ENCODE results near the gene CD74.
"Not testable (repeated sequence)": the region's sequence is repeated elsewhere in the genome, so short reads cannot be mapped to it uniquely, and the experiment has no call there.

The CD74 gene

GRCh38 chr5:150412319-150413175, at the start of gene CD74:
Gene CD74, minus strand, starts transcription at chr5:150412910. Its CDS starts 161 bp downstream, at chr5:150412749.
- Mint-ChIP-seq H3K27me3 (no peaks in the 10 kb centered on the region), H3K9me3 (no peaks in the 10 kb centered on the region), H3K4me1 (ENCODE audit: low read depth) (peaks cover 39% of the 10 kb centered on the region), H3K4me3 (peak within 1 kb of the TSS; percentile 95), H3K36me3 (ENCODE audit: low read depth) (peaks cover 53% of the 10 kb centered on the region), H3K27ac (peak within 1 kb of the TSS; percentile 99)
- intact Hi-C loops (cut with micrococcal nuclease) = no loop called here

DNA sequence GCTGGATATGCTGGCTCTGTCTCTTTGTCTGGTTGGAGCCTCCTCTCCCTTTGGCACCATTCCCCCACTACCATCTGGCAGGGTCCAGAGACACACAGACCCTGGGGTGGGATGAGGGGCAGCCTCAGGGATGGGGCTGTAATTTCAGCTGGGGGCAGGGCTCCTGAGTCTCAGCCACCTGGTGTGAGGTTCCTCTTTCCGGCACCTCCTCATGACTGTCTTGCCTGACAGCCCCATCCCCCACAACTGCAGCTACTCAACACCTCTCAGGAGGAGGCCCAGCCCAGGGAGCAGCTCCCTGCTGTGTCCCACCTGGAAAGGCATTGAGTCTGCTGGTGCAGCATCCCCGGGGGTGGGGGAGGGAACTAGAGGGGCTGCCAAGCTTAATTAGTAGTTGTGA, 48.5 kb upstream of the CD74 start:
- intact Hi-C loops (cut with micrococcal nuclease) = no loop called here
- Mint-ChIP-seq H3K4me1 (ENCODE audit: low read depth) (peaks cover 24% of the 10 kb centered on the region), H3K27ac (no peak overlapping the region), H3K36me3 (ENCODE audit: low read depth) (no peaks in the 10 kb centered on the region), H3K9me3 (no peaks in the 10 kb centered on the region), H3K27me3 (peaks cover 4% of the 10 kb centered on the region), H3K4me3 (no peak overlapping the region)

DNA sequence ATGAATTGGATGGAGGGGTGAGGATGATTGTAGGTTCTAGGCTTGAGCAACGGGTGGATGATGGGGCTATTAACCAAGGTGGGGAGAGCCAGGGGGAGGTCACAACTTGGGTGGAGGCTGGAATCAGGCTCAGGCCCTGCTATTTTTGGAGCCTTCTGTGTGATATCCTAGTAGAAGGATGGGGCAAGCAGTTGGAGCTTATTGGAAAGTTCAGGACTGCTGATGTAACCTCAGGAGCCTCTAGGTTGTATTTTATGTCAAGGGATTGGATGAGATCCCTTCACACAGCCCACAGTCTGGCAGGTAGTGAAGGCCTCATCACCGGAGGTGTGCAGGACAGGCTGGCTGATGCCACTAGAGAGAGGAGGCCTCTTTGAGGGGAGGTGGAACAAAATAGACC, 48.1 kb upstream of the CD74 start:
- Mint-ChIP-seq H3K27me3 (peaks cover 4% of the 10 kb centered on the region), H3K27ac (no peak overlapping the region), H3K4me3 (no peak overlapping the region), H3K9me3 (no peaks in the 10 kb centered on the region), H3K36me3 (ENCODE audit: low read depth) (no peaks in the 10 kb centered on the region), H3K4me1 (ENCODE audit: low read depth) (peaks cover 20% of the 10 kb centered on the region)
- intact Hi-C loops (cut with micrococcal nuclease) = no loop called here

DNA sequence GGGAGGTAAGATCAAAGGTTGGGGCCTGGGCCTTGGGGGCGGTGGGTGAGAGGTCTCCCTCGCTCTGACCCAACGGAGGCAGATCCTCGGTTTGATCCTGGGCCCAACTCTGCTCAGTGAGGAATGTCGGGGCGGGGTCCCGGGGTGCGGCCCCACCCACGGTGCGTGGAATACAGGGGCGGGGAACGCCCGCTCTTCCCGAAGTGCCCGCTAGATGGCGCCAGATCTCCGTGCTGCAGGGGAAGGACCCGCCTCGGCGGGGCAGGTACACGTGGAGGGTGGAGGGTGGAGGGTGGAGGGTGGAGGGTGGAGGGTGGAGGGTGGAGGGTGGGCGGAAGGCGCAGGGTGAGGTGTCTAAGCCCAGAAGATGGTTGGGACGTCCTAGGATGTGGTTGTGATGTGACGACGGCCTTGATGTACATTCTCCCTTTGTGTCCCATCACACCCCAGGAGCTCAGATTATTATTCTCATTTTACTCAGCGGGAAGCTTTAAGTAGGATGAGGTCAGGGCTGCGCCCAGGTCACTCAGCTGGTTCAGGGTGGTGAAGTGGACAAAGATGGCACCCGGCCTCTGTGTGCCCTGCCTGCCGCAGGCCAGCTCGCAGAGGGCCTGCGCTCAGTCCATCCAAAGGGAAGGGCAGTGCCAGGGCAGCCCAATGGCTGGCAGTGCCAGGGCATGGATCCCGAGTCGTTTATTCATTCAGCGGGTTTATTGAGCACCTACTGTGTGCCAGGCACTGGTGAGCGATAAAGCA, 46.3 kb upstream of the CD74 start:
- Mint-ChIP-seq H3K4me3 (peak overlapping the region; percentile 48), H3K27ac (no peak overlapping the region), H3K4me1 (ENCODE audit: low read depth) (peaks cover 20% of the 10 kb centered on the region), H3K27me3 (peaks cover 4% of the 10 kb centered on the region), H3K9me3 (no peaks in the 10 kb centered on the region), H3K36me3 (ENCODE audit: low read depth) (no peaks in the 10 kb centered on the region)
- intact Hi-C loops (cut with micrococcal nuclease) = loop anchor here (1.0 to 10.0 kb wide), 4 partner anchors 64 to 246 kb away; partner anchors contain the start of gene RBM22

DNA sequence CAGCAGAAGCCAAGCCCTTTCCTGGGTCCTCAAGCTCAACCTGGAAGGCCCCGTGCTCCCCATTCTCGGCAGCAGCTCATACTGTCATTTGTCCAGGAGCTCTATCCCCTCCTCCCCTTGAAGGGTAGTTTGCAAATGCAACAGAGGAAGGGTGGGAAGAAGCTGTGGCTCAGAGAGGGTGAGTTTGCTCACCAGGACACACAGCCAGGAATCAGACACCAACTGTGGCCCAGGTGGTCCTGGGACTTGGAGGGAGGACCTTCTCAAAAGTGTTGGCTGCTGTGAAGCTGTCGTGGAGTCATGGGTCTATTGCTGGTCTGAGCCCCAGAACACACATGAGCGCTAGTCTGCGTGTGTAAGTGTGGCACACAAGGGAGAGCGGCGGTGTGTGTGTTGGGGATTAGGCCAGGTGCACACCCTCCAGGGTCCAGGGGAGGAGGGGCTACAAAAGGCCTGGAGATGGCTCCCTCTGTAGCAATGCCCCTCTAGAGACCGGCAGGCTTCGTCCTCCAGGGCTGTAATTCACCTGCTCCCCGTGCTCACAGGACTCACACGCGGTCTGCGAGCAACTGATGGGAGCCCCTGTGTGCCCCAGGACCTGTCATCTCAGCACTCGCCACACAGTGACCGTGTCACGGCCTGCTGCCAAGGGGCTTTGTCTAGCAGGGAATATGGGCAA, 45.0 kb upstream of the CD74 start:
- Mint-ChIP-seq H3K27ac (peak overlapping the region; percentile 49), H3K36me3 (ENCODE audit: low read depth) (no peaks in the 10 kb centered on the region), H3K9me3 (no peaks in the 10 kb centered on the region), H3K4me3 (no peak overlapping the region), H3K4me1 (ENCODE audit: low read depth) (peaks cover 19% of the 10 kb centered on the region), H3K27me3 (peaks cover 4% of the 10 kb centered on the region)
- intact Hi-C loops (cut with micrococcal nuclease) = loop anchor here (1.0 to 10.0 kb wide), 4 partner anchors 66 to 247 kb away; partner anchors contain the start of gene RBM22

DNA sequence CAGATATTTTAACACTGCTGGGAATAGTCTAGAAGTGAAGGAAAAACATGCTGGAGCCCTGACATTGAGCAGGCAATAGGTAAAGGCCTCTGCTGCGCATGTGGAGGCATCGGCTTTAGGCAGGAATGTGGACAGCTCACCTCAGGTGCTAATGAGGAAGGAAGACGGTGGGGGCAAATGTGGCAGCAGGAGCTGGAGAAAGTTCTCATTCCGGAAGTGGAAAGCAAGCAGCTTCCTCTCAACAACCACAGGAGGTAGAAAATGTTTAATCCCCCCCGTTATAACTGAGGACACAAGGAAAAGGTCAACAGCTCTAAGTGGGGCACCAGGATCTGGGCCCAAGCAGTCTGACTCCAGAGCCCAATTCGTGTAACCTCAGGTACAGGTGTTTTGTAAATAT, 44.4 kb upstream of the CD74 start:
- Mint-ChIP-seq H3K27me3 (peaks cover 4% of the 10 kb centered on the region), H3K4me1 (ENCODE audit: low read depth) (peaks cover 14% of the 10 kb centered on the region), H3K36me3 (ENCODE audit: low read depth) (no peaks in the 10 kb centered on the region), H3K4me3 (no peak overlapping the region), H3K27ac (no peak overlapping the region), H3K9me3 (no peaks in the 10 kb centered on the region)
- intact Hi-C loops (cut with micrococcal nuclease) = loop anchor here (10.0 kb wide), 2 partner anchors 198 to 248 kb away; partner anchors contain the start of gene RBM22

- peaks cover 12% of the 10 kb centered on the region for H3K4me1 Mint-ChIP-seq (ENCODE audit: low read depth)
- H3K9me3 Mint-ChIP-seq = no peaks in the 10 kb centered on the region
- H3K36me3 Mint-ChIP-seq (ENCODE audit: low read depth) = peaks cover 3% of the 10 kb centered on the region
- peaks cover 4% of the 10 kb centered on the region for H3K27me3 Mint-ChIP-seq
- intact Hi-C loops (cut with micrococcal nuclease) = loop anchor here (10.0 kb wide), 2 partner anchors 200 to 250 kb away; partner anchors contain the start of gene RBM22
- no peak overlapping the region for H3K27ac Mint-ChIP-seq
- no peak overlapping the region for H3K4me3 Mint-ChIP-seq
Observed at GRCh38 chr5:150454492-150455229, 42.0 kb upstream of the CD74 start.

- not testable (repeated sequence) for H3K9me3 Mint-ChIP-seq; H3K4me1 Mint-ChIP-seq (ENCODE audit: low read depth)
Observed at GRCh38 chr5:150454027-150454426, 41.3 kb upstream of the CD74 start.

DNA sequence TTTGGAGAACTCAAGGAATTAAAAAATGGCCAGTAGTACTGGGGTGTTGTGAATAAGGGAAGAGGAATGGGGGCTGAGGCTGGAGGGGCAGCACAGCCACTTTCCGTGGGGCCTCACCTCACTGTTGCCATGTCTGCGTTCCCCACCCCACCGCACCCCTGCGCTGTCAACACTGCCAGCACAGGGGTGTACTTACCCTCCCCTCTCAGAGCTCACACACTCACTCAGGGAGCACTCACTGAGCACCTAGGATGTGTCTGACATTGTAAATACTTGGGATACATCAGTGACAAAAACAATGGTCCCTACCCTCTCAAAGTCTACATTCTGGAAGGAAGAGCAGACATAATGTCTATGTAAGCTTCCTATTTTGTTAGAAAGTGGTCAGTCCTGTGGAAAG, 40.2 kb upstream of the CD74 start:
- H3K4me1 Mint-ChIP-seq (ENCODE audit: low read depth) = peaks cover 18% of the 10 kb centered on the region
- no peak overlapping the region for H3K27ac Mint-ChIP-seq
- H3K36me3 Mint-ChIP-seq (ENCODE audit: low read depth) = peaks cover 21% of the 10 kb centered on the region
- no peak overlapping the region for H3K4me3 Mint-ChIP-seq
- intact Hi-C loops (cut with micrococcal nuclease) = loop anchor here (10.0 kb wide), 2 partner anchors 202 to 252 kb away; partner anchors contain the start of gene RBM22
- H3K27me3 Mint-ChIP-seq = peaks cover 1% of the 10 kb centered on the region
- H3K9me3 Mint-ChIP-seq = no peaks in the 10 kb centered on the region

More at GRCh38 chr5:150454027-150454426, 41.3 kb upstream of the CD74 start:
- H3K4me3 Mint-ChIP-seq; H3K27me3 Mint-ChIP-seq; H3K27ac Mint-ChIP-seq; H3K36me3 Mint-ChIP-seq (ENCODE audit: low read depth): not testable (repeated sequence)
- intact Hi-C loops (cut with micrococcal nuclease) = loop anchor here (10.0 kb wide), 2 partner anchors 201 to 251 kb away; partner anchors contain the start of gene RBM22

GRCh38 chr5:150451594-150451993, 38.9 kb upstream of the CD74 start:
- intact Hi-C loops (cut with micrococcal nuclease) = loop anchor here (10.0 kb wide), 2 partner anchors 203 to 253 kb away; partner anchors contain the start of gene RBM22
- no peaks in the 10 kb centered on the region for H3K27me3 Mint-ChIP-seq
- no peaks in the 10 kb centered on the region for H3K9me3 Mint-ChIP-seq
- no peak overlapping the region for H3K27ac Mint-ChIP-seq
- no peak overlapping the region for H3K4me3 Mint-ChIP-seq
- peaks cover 34% of the 10 kb centered on the region for H3K36me3 Mint-ChIP-seq (ENCODE audit: low read depth)
- peaks cover 19% of the 10 kb centered on the region for H3K4me1 Mint-ChIP-seq (ENCODE audit: low read depth)

- H3K4me1 Mint-ChIP-seq (ENCODE audit: low read depth) = peaks cover 26% of the 10 kb centered on the region
- peak within 1 kb of the TSS; percentile 98 for H3K27ac Mint-ChIP-seq
- peak within 1 kb of the TSS; percentile 85 for H3K4me3 Mint-ChIP-seq
- no peaks in the 10 kb centered on the region for H3K9me3 Mint-ChIP-seq
- peaks cover 52% of the 10 kb centered on the region for H3K36me3 Mint-ChIP-seq (ENCODE audit: low read depth)
- no peaks in the 10 kb centered on the region for H3K27me3 Mint-ChIP-seq
- intact Hi-C loops (cut with micrococcal nuclease) = loop anchor here (10.0 kb wide), 2 partner anchors 205 to 255 kb away; partner anchors contain the start of gene RBM22
Observed at GRCh38 chr5:150449517-150450339, 37.0 kb upstream of the CD74 start, which contains the start of gene RPS14. Gene RPS14, minus strand, starts transcription at chr5:150449739. Its CDS starts 2,006 bp downstream, at chr5:150447733.

GRCh38 chr5:150448952-150449516, 36.3 kb upstream of the CD74 start:
- Mint-ChIP-seq H3K9me3 (no peaks in the 10 kb centered on the region), H3K36me3 (ENCODE audit: low read depth) (peaks cover 59% of the 10 kb centered on the region), H3K4me1 (ENCODE audit: low read depth) (peaks cover 26% of the 10 kb centered on the region), H3K4me3 (peak overlapping the region; percentile 85), H3K27me3 (no peaks in the 10 kb centered on the region), H3K27ac (peak overlapping the region; percentile 98)
- intact Hi-C loops (cut with micrococcal nuclease) = no loop called here
